GM19397 (cell line): ENCODE data around the gene STIM1.

Experiments
- ATAC-seq: cut with Tn5 transposase; IDR thresholded peaks from one replicate; pipeline ENCODE4 v1.9.1; 2021; ENCODE audit warnings: mild to moderate bottlenecking, moderate library complexity; ENCODE audit not compliant: unreplicated experiment

Gene STIM1

DNA sequence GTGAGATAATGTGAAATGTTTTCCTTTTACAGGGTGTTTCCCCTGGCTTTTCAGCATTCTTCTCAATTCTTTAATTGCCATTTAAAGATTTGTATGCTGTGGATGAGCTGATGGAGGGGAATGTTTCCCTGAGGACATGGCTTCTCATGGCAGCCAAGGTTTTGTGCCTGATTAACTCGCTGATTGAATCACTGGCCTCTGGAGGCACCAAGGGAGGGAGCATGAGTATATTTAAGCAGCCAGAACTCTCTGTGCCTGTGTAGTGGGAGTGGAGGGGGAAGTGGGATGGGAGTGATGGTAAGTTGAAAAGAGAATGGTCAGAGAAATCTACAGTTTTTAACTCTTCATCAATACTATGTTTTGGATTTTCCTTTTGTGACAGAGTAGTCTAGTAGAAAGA lies 88.7 kb downstream of the STIM1 start:
- no peak for ATAC-seq

DNA sequence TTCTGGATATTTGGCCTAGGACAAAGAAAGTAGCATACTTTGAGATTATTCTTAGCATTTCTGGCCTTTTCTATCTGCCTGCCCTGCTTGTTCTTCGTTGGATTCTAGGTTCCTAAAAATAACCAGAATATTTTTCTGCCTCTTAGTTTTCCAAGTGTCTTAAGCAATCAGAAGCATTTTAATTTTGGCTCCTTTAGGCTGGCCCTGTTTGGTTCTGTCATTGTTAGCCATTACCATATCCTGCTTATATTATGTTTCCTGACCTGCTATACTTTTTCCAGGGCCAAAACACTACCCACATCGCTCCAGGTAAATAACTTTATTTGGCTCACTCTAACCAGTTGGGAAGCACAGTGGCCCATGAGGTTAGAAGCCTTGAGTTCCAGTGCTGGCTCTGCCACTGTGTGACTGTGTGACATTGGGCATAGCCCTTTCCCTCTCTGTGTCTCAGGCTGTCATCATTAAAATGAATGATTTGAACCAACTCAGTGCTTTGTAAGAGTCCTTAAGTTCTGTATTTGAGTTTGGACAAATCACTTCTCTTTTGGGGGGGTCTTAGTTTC lies 91.1 kb downstream of the STIM1 start:
- ATAC-seq = no peak

DNA sequence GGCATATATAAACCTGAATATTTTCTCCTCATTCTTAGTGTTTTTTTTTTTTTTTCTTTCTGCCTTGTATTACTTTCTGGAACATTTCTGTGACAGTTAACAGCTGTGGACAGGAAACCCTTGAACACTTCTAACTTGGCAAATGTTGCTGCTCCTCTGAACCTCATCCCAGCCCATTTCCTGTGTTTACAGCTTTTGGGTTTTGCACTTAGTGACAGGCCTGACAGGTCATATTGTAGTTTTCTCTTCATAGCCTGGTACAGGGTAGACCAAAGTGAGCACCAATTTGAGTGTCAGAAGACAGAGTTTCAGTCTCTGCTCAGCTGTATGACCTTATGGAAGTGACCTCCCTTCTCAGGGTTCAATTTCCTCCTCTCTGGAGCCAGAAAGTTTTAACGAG lies 91.6 kb downstream of the STIM1 start:
- ATAC-seq = peak; percentile 71

DNA sequence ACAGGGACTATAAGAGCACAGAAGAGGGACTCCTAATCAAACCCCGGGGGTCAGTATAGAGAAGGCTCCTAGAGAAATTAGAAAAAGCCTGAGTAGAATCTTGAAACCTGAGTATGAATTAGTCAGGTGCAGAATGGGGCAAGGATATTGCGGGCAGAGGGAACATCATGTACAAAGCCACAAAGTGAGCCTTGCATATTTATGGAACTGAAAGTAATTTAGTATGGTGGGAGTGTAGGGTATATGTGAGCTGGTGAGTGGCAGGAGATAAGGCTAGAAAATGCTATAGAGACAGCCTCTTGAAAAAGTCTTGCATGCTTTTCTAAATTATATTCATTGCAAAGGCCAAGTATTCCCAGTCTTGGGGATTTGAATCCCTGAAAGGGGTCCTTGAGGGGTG lies 93.7 kb downstream of the STIM1 start:
- ATAC-seq = no peak

DNA sequence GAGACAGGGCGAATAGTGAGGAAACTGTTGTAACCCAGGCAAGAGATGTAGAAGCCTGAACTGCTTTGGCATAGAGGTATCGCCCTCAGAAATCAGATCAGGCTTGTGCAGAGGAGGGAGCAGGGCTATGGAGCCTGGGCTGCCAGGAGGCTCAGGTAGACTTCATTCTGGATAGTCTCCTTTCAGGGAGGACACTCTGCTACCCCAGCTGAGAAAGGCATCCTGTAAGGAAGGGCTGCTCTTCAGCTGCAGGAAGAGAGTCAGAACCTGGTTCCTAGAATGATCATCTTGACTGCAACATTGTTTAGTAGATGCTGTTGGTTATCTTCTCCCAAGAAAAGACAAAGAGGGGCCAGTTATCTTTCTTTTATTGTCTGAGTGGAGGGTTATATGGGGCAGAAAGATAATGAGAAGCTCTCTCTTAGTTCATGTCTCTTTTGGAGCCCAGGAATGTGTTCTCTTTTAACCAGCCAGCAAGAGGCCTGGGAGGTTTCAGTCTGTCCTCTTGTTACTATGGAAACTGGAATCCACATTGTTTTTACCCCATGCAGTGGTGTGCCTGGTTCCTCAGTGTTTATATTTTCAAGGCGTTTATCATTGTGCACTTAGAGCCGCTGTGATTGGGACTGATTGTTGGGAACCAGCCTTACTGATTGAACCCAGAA lies 95.7 kb downstream of the STIM1 start:
- ATAC-seq = no peak

DNA sequence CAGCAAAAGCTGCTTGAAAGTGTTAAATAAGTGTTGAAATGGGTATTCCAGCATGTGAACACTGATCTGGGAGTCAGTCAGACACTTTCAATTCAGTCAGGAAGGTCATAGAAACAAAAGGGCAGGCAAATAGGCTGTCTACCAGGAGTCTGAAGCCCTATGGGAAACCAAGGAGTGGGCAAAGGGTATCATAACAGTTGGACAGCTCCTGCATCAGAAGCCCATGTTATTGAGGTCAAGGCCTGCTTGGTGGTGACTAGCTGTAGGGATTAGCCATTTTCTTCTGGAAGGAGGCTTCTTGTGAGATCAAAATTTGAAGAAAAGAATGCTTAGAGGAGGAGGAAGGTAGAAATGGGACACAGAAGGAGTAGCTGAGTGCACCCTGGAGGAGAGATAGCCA lies 97.3 kb downstream of the STIM1 start:
- ATAC-seq = no peak

DNA sequence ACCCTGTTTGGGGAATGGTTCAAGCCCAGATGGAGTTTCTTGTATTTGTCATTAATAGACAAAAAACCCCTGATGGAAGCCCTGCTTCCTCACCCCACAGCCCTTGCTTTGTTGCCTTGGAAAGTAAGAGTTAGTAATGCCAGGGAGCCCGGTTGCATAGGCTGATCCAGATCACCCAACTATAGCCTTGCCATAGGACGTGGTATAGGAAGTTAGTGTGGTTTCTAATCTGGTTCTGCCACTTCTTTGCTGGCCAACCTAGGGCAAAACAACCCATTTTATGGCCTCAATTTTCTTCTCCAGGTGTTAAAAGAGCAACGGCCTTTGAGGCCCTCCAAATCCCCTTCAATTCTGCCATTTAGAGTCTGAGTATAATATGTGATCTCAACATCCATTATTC lies 97.9 kb downstream of the STIM1 start:
- ATAC-seq = no peak

DNA sequence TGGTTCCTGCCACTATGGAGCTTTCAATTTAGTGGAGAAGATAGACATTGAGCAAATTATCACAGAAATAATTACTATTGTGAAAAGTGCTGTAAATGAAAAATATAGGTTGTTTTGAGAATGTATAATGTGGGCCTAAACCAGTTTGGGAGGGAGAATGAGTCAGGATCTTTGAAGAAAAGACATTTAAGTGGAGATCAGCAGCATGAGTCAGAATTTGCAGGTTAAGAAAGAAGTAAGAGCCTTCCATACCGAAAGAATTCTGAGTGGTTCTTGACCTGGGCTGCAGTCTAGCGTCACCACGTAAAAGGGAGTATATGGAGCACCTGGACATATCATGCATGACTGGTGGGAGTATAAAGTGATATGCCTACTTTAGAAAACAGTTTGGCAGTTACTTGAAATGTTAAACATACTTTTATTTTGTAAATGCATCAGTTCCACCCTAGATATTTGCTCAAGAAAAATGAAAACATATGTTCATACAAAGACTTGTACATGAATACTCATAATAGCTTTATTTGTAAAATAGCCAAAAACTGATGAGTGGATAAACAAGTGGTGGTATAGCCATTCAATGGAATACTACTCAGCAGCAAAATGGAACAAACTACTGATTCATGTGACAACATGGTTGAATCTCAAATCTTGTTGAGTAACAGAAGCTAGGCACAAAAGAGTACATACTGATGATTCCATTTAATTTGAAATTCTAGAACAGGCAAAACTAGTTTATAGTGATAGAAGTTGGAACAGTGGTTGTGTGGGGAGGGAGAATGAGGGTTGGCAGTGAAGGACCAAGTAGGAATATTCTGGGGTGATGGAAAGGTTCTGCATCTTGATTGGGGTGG lies 99.2 kb downstream of the STIM1 start:
- ATAC-seq = no peak

DNA sequence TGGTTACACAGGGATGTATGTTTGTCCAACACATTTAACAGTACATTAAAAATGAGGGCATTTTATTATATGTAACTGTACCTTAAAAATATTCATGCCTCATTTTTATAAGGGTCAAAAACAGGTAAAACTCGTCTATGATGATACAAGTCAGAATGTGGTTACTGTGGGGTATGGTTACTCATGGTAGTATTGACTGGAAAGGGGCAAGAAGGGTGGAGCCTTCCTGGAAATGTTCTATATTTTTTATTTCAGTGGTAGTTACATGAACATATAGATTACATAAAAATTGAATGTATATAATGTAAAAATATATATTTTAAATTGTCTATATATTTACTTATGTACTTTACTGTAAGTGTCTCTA lies 99.8 kb downstream of the STIM1 start:
- ATAC-seq = no peak

DNA sequence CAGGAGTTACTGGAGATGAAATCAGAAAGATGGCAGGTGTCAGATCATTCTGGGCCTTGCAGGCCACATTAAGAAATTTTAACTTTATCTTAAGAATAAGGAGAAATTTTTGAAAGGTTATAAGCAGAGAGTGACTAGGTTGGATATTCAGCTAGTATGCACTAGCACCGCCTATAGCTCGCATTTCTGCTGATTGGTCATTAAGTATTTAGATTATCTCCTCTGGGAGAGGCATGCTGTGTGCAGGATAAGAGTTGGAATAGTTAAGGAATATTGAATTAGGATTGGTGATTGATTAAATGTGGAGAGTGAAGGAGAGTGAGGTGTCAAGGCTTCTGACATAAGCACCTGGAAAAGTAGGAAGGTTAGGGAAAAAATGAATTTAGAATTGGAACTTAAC lies 100.6 kb downstream of the STIM1 start:
- no peak for ATAC-seq

DNA sequence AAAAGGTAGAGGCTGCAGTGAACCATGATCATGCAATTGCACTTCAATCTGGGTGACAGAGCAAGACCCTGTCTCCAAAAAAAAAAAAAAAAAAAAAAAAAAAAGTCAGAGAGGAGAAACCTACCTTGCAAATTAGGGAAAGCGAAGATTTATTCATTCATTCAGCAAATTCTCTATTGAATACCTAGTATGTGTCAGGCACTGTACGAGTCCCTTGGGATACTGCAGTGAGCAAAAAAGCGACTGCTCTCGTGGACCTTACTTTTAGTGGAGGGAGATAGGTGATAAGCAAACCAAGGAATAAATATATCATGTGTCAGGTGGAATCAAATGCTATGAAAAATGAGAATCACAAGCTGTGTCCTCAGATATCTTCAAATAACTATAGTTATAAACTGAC lies 101.3 kb downstream of the STIM1 start:
- no peak for ATAC-seq

DNA sequence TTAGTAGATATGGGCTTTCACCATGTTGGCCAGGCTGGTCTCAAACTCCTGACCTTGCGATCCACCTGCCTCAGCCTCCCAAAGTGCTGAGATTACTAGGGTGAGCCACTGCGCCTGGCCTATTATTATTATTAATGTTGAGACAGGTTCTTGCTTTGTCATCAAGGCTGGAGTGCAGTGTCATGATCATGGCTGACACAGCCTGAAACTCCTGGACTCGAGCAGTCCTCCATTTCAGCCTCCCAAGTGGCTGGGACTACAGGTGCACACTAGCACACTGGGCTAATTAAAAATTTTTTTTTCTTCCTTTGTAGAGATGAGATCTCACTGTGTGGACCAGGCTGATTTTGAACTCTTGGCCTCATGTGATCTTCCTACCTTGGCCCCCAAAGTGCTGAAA lies 102.0 kb downstream of the STIM1 start:
- no peak for ATAC-seq

DNA sequence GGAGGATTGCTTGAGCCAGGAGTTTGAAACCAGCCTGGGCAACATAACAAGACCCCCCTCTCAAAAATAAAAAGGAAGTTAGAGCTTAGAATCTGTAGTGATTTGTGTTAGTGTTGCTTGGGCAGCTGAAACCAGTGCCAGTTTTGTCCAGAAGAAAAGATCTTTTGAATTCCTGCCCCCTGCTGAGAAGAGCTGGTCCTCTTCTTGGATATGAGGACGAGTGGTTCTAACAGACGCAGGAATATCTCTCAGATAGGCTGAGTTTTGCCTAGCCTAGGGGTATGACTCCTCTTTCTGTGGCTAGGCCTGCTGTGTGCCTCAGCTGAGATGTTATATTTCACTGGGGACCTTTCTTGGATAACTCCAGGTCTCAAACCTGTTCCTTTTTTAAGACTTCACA lies 102.8 kb downstream of the STIM1 start:
- ATAC-seq = no peak

DNA sequence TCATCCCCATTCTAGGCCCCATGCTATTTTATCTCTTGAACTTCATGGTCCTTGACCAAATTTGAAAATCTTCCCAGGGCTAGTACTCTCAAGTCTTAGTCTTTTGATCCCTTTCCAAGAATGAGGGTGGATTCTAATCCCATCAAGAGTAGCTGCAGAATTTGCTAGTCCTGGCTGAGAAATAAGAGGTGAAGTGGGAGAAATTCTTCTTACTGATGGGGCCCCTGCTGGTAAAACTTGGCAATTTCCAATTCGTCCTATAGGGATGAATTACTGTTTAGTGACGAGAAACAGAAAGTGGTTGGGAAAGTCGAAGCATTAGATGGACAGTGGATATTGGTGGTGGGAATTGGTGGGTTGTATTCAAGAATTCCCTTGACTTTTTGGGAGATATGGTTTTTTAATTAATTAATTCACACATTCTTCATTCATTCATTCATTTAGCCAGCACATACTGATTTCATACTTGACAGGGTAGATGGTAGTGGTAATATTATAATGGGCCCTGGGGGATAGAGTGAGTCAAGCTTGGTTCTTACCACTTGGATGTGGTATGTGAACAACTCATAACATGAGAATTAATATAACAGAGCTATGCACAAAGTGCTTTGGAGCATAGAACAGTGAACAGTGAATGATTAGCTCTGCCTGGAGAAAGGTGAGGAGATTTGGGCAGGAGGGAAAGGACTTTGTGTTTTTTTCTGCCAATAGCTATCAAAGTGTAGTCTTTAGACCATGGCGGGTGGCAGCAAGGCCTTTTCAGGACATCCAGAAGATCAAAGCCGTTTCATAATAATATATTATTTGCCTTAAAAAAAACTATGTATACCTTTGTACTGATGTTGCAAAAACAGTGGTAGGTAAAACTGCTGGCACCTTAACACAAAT lies 103.8 kb downstream of the STIM1 start:
- ATAC-seq = no peak

DNA sequence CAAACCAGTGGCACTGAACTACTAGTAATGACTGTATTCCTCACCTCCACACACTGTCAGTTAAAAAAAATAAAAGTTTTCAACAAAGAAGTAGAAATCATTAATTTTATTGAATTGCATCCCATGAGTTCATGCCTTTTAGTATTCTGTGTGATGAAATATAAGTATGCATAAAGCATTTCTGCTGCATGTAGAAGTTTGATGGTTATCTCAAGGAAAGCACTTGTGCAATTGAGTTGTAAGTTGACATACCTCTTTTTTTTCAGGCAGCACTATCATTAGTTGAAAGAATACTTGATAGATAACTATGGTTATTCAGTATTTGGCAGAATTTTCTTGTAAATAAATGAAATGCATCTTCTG lies 104.4 kb downstream of the STIM1 start:
- ATAC-seq = no peak

DNA sequence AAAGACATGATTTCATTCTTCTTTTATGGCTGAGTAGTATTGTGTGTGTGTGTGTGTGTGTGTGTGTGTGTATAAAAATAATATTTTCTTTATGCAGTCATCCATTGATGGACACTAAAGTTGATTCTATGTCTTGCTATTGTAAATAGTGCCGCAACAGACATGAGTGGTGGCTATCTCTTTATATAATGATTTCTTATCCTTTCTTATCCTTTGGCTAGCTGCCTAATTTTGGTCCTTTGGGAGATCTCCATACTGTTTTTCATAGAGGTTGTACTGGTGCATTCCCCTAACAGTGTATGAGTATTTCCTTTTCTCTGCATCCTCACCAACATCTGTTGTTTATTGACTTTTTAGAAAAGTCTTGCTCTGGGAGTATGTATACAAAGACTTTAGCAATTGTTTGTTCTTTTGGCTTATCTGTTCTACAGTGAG lies 107.0 kb downstream of the STIM1 start:
- ATAC-seq = no peak

DNA sequence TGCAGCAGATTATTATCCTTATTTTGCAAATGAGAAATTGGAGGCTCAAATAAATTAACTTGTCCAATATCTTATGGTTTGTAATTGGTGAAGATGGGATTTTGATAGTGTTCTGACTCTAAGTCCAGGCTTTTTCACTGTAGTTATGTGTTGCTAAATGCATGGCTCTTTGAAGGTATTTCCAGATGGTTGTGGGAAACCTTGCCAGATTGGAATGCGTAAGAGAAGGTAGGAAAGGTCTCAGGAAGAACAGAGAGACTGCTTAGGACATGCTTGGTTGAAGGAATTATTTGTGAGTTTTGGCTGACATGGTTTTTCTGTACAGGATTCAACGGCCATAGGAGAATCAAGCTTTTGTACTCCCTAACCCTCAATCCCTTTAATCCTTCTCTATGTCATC lies 108.6 kb downstream of the STIM1 start:
- no peak for ATAC-seq

DNA sequence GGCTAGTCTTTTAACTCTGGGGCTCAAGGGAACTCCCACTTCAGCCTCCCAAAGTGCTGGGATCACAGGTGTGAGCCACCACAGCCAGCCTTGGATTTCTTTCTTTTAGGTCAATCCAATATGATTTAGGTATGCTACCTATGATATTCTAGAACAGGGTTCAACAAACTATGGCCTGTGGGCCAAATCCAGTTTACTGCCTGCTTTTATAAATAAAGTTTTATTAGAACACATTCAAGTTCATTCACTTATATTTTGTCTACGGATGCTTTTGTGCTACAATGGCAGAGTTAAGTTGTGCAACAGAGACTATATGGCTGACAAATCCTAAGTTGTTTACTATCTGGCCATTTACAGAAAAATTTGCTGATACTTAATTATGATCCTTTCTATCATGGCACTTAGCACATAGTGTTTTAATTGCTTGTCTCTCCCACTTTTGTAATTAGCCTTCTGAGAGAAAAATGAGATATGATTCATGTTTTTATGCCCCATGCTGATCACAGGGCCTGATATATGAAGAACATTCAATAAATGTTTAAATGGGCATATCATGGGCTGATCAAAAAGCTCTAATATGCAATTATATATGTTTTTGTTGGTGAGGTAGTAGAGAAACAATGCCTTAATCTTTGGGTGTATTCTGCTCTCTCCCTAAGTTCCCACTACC lies 109.6 kb downstream of the STIM1 start:
- ATAC-seq = no peak

DNA sequence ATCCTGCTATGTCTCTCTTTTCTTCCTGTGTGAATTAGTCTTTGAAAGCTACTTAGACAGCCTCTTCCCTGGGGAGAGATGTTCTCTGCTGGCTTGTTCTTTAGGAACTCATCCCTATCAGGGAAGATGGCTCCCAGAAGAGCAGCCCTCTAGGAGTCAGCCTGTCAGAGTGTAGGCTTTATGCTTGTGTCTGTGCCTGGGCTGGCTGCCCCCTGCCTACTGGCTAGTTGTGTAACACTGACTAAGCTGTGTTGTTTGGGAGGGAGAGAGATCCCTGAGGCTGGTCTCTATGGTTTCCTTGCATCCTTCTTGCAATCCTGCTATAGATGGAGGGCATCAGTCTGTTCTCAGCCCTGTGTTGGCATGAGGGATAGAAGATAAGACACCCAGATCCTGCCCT lies 112.2 kb downstream of the STIM1 start:
- ATAC-seq = no peak

DNA sequence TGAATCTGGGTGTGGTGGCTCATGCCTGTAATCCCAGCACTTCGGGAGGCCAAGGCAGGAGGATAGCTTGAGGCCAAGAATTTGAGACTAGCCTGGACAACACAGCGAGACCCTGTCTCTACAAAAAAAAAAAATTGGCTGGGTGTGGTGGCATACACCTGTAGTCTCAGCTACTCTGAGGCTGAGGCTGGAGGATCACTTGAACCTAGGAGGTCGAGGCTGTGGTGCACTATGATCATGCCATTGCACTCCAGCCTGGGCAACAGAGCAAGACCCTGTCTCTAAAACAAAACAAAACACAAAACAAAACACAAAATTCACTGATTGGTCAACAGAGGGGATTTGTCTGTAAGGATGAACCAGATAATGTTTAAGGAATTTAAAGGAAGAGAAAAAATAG lies 113.7 kb downstream of the STIM1 start:
- no peak for ATAC-seq

DNA sequence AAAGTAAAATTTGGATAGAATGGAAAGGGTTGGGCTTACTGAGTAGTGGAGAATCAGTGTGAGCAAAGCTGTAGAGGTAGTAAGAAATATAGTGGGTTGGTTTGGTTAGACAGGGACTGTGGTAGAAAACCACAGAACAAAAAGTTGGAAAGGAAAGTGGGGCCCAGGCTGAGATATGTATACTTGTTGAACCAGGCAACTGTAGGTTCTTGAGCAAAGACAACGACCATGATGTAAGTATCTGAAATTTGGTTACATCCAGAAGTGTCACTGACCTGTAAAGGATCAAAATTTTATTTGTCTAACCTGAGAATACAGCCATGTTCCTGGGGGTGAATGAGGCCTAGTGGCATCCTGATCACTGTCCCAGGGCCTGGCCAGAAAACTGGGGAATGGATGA lies 114.1 kb downstream of the STIM1 start:
- no peak for ATAC-seq
